ENCODE data around the gene CDK5RAP2. TPM values are rescaled to one million over a fixed set of nuclear protein-coding genes. Genes with fewer than 3 reads are reported as not detected.

CDK5RAP2 gene
- polyA plus RNA-seq, 1 donor (not counting 4 experiments of a cell fraction or from before 2014, with no cell fraction given), result 22.4 TPM

DNA sequence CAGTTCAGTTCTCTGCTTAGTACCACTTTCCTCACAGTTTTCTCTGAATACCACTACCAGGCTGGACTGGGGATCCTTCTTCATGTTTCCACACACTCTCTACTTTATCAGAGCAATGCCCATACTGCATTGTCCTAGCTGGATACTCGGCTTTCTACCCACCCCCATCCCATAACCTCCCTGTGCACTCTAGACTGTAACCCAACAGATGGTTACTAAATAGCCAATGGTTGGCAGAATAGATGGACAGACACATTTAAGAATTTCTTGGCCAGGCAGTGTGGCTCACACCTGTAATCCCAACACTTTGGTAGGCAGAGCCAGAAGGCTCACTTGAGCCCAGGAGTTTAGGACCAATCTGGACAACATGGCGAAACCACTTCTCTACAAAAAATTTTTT lies 22.8 kb downstream of the CDK5RAP2 start:
- TF ChIP-seq, protein P1, sequence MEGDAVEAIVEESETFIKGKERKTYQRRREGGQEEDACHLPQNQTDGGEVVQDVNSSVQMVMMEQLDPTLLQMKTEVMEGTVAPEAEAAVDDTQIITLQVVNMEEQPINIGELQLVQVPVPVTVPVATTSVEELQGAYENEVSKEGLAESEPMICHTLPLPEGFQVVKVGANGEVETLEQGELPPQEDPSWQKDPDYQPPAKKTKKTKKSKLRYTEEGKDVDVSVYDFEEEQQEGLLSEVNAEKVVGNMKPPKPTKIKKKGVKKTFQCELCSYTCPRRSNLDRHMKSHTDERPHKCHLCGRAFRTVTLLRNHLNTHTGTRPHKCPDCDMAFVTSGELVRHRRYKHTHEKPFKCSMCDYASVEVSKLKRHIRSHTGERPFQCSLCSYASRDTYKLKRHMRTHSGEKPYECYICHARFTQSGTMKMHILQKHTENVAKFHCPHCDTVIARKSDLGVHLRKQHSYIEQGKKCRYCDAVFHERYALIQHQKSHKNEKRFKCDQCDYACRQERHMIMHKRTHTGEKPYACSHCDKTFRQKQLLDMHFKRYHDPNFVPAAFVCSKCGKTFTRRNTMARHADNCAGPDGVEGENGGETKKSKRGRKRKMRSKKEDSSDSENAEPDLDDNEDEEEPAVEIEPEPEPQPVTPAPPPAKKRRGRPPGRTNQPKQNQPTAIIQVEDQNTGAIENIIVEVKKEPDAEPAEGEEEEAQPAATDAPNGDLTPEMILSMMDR (optimal IDR thresholded peaks at IDR 0.05 in 1 of 3, IDR thresholded peaks at IDR 0.05 in 1 of 3, conservative IDR thresholded peaks at IDR 0.05 in 1 of 3; ENCODE audit: extremely low read depth in 1 of 3, insufficient read depth in 2 of 3, low read length in 3 of 3), result no peak
- no peak for TF ChIP-seq EZH2 (IDR thresholded peaks at IDR 0.05; ENCODE audit: low read length)

DNA sequence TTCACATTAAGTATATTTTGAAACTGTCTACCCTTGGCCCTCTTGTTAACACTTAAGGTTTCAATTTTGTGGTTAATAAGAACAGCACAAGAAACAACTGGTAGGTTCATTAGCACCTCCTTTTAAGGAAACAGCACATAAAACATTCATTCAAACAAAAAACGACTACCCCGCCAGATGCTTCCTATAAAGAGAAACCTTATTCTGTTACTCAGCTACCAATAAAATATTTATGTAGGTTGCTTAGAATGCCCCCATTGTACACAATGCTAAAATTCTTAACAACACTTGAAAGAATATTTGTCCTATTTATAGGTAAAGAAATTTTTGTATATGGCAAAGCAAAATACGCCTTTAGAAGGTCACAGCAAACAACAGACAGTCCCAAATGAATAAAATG lies 23.2 kb downstream of the CDK5RAP2 start:
- Histone ChIP-seq H4K20me1 (ENCODE audit: control insufficient read depth, extremely low read depth, insufficient read depth, low read length) (no peaks in the 10 kb centered on the region), H3K4me3 (ENCODE audit: control insufficient read depth in 2 of 3, extremely low read depth in 1 of 3, insufficient read depth in 2 of 3, low read depth in 1 of 3, low read length in 3 of 3) (no peak overlapping the region), H3K36me3 (ENCODE audit: control insufficient read depth in 2 of 2, extremely low read depth in 1 of 2, insufficient read depth in 2 of 2, low read length in 2 of 2) (peaks cover 0 to 16% of the 10 kb centered on the region in 2 experiments), H3K4me2 (ENCODE audit: control insufficient read depth, extremely low read depth, insufficient read depth, low read depth, low read length) (no peak overlapping the region), H3K27ac (ENCODE audit: control insufficient read depth, insufficient read depth, low read length) (no peak overlapping the region), H3K4me1 (ENCODE audit: control insufficient read depth, extremely low read depth, insufficient read depth, low read length) (no peaks in the 10 kb centered on the region), H3K9ac (ENCODE audit: control insufficient read depth, extremely low read depth, insufficient read depth, low read length) (no peak overlapping the region), H3K27me3 (ENCODE audit: control insufficient read depth, extremely low read depth, insufficient read depth, low read length) (no peaks in the 10 kb centered on the region), H3K9me1 (ENCODE audit: control insufficient read depth, extremely low read depth, insufficient read depth, low read length) (no peaks in the 10 kb centered on the region), H2AFZ (ENCODE audit: control insufficient read depth, low read length) (no peak overlapping the region), H3K79me2 (ENCODE audit: control insufficient read depth, insufficient read depth, low read length) (peaks cover 16% of the 10 kb centered on the region), H3K9me3 (ENCODE audit: control insufficient read depth, low read depth, low read length) (no peaks in the 10 kb centered on the region)
- dilution Hi-C loops (cut with MboI; ENCODE audit: extremely low pct_ligation_motif_present, low sequenced_read_pairs), result no loop called here
- FAIRE-seq (no peak), DNase-seq (ENCODE audit: low read depth, low spot score) (no peak)
- TF ChIP-seq EZH2 (IDR thresholded peaks at IDR 0.05; ENCODE audit: low read length), result no peak
- TF ChIP-seq, protein P1 (optimal IDR thresholded peaks at IDR 0.05 in 1 of 3, IDR thresholded peaks at IDR 0.05 in 1 of 3, conservative IDR thresholded peaks at IDR 0.05 in 1 of 3; ENCODE audit: extremely low read depth in 1 of 3, insufficient read depth in 2 of 3, low read length in 3 of 3), result no peak

More for the DNA sequence above, 22.8 kb downstream of the CDK5RAP2 start:
- H3K4me2 ChIP-seq (ENCODE audit: control insufficient read depth, extremely low read depth, insufficient read depth, low read depth, low read length), result no peak overlapping the region
- FAIRE-seq, result no peak
- no peaks in the 10 kb centered on the region for H3K27me3 ChIP-seq (ENCODE audit: control insufficient read depth, extremely low read depth, insufficient read depth, low read length)
- DNase-seq (ENCODE audit: low read depth, low spot score), result no peak
- no peaks in the 10 kb centered on the region for H3K4me1 ChIP-seq (ENCODE audit: control insufficient read depth, extremely low read depth, insufficient read depth, low read length)
- H3K27ac ChIP-seq (ENCODE audit: control insufficient read depth, insufficient read depth, low read length), result no peak overlapping the region
- no peaks in the 10 kb centered on the region for H3K9me3 ChIP-seq (ENCODE audit: control insufficient read depth, low read depth, low read length)
- H4K20me1 ChIP-seq (ENCODE audit: control insufficient read depth, extremely low read depth, insufficient read depth, low read length), result no peaks in the 10 kb centered on the region
- dilution Hi-C loops (cut with MboI; ENCODE audit: extremely low pct_ligation_motif_present, low sequenced_read_pairs), result no loop called here
- peaks cover 16% of the 10 kb centered on the region for H3K79me2 ChIP-seq (ENCODE audit: control insufficient read depth, insufficient read depth, low read length)
- no peak overlapping the region for H3K4me3 ChIP-seq (ENCODE audit: control insufficient read depth in 2 of 3, extremely low read depth in 1 of 3, insufficient read depth in 2 of 3, low read depth in 1 of 3, low read length in 3 of 3)
- H2AFZ ChIP-seq (ENCODE audit: control insufficient read depth, low read length), result no peak overlapping the region
- no peaks in the 10 kb centered on the region for H3K9me1 ChIP-seq (ENCODE audit: control insufficient read depth, extremely low read depth, insufficient read depth, low read length)
- no peak overlapping the region for H3K9ac ChIP-seq (ENCODE audit: control insufficient read depth, extremely low read depth, insufficient read depth, low read length)
- peaks cover under 1 to 16% of the 10 kb centered on the region in 2 experiments for H3K36me3 ChIP-seq (ENCODE audit: control insufficient read depth in 2 of 2, extremely low read depth in 1 of 2, insufficient read depth in 2 of 2, low read length in 2 of 2)
